TTC549 (cell line): Measurements from ENCODE around the gene RENBP.

ENCODE experiments used
- FAIRE-seq: peaks from 2 replicates; lab custom pipeline; 2012; peaks lifted over from hg19 to GRCh38; lab: Jason Lieb, UNC

RENBP gene

DNA sequence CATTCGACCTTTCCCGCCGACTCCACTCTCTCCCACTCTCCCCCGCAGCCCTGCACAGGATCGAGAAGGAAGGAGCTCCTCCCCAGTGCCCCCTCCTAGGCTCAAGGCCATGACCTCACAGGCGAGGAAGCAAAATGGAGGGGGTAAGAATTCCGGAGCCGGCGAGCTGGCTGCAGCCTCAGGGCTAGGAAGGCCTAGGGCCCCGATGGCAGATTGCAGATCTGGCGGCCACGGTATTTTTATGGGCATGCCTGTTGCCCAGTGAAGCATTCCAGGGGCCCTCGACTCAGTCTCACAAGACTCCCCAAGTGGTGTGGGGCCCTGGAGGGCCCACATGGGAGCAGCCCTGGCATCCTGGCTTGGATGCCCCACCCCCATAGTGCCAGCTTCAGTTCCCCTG, 57.5 kb downstream of the RENBP start:
- no peak for FAIRE-seq

- no peak for FAIRE-seq
These were observed 58.2 kb downstream of the RENBP start, which contains the start of gene L1CAM for GRCh38 chrX:153885968-153886903. L1CAM (minus strand) TSS chrX:153886173; CDS start chrX:153875836, 10,337 bp downstream.
